Kidney (tissue), 14 donors: ENCODE data around the gene NHLRC4. TPM values are rescaled to one million over a fixed set of nuclear protein-coding genes. Genes with fewer than 3 reads are reported as not detected.

Source experiments
- DNase-seq, 5 donors: peaks; one replicate each; pipeline ENCODE4 v3.0.0-alpha.2; 2013 to 2020
- FAIRE-seq: peaks from 2 replicates; lab custom pipeline; 2012; peaks lifted over from hg19 to GRCh38; lab: Jason Lieb, UNC
- H3K27ac ChIP-seq, 2 donors: one replicate each; pipeline ENCODE4 v1.7.0; 2013; ENCODE audit warnings: low read depth in 2 of 2, low read length in 2 of 2, inconsistent platforms in 1 of 2
- H3K27me3 ChIP-seq: one replicate; pipeline ENCODE4 v1.7.1; 2013; ENCODE audit warnings: low read length, inconsistent platforms; ENCODE audit not compliant: control insufficient read depth, insufficient read depth
- H3K36me3 ChIP-seq, 3 donors: one replicate each; pipeline versions ENCODE4 v1.7.0 to v1.7.1; 2013; ENCODE audit warnings: low read length in 3 of 3, control low read depth in 1 of 3, inconsistent platforms in 1 of 3; ENCODE audit not compliant: insufficient read depth in 3 of 3, control insufficient read depth in 2 of 3
- H3K4me1 ChIP-seq, 3 donors: one replicate each; pipeline versions ENCODE4 v1.7.0 to v1.7.1; 2013; ENCODE audit warnings: low read length in 3 of 3, inconsistent platforms in 1 of 3, low read depth in 1 of 3; ENCODE audit not compliant: control insufficient read depth in 2 of 3, insufficient read depth in 2 of 3
- H3K4me3 ChIP-seq, 3 donors: one replicate each; pipeline versions ENCODE4 v1.7.0 to v1.8.1; 2013; ENCODE audit warnings: low read length in 3 of 3, control low read depth in 1 of 3, inconsistent platforms in 1 of 3
- H3K9ac ChIP-seq, 3 donors: one replicate each; pipeline versions ENCODE4 v1.7.0 to v1.7.1; 2013; ENCODE audit warnings: low read length in 3 of 3, control low read depth in 1 of 3, inconsistent platforms in 1 of 3
- H3K9me3 ChIP-seq, 3 donors: one replicate each; pipeline versions ENCODE4 v1.7.0 to v1.7.1; 2013; ENCODE audit warnings: low read length in 3 of 3, control low read depth in 1 of 3, inconsistent platforms in 1 of 3; ENCODE audit not compliant: control insufficient read depth in 2 of 3, insufficient read depth in 1 of 3
- CTCF ChIP-seq: IDR thresholded peaks from 3 replicates; pipeline ENCODE4 v1.5.1; 2012; ENCODE audit warnings: mild to moderate bottlenecking, moderate library complexity, borderline replicate concordance; ENCODE audit not compliant: insufficient read depth; ENCODE audit errors: extremely low read depth
- intact Hi-C: fragments of 100-400 bp; cut with DNase I; formaldehyde crosslinking; loops from one replicate; pipeline ENCODE4 v1.11.1; 2022
- polyA plus RNA-seq: library from polyadenylated mRNA; stranded (reverse); fragments of 350-450 nt; fragmentation: Illumina TruSeq; extraction: RNeasy Lipid Tissue Mini Kit (QIAGEN cat#74804); gene quantifications from one replicate; pipeline ENCODE4 v1.2.3, GENCODE V29; 2014; ENCODE audit warnings: low read depth, low replicate concordance; ENCODE audit not compliant: insufficient read depth
- total RNA-seq: library from RNA; stranded (reverse); fragmentation: NEBNext Ultra II Directional; extraction: Animal tissue kit (Norgen Biotek cat#: 25700); gene quantifications from one replicate; pipeline ENCODE4 v1.2.1, GENCODE V29; 2021
- donor health status: control.
- donor health status: control.
- donor health status: control.
- donor health status: control.
- donor health status: control.
- donor health status: DM: yes; HTN: yes; CAD: no.
- donor health status: Normal renal cell carcinoma (clear cell type).

The NHLRC4 gene
- total and polyA plus RNA-seq, 2 donors from 2014 or later = 3.3 to 17.4 TPM

- peaks cover 0 to 2% (median 0%) of the 10 kb centered on the region in 3 donors for H3K36me3 ChIP-seq
- peak; percentile 51 to 90 (median 77) for DNase-seq
- intact Hi-C loops = no loop called here
- no peak overlapping the region for H3K4me3 ChIP-seq
- no peak overlapping the region for H3K27ac ChIP-seq
- H3K4me1 ChIP-seq = peaks cover 0 to 3% (median 0%) of the 10 kb centered on the region in 3 donors
- peak; percentile 48 for TF ChIP-seq CTCF
- no peaks in the 10 kb centered on the region for H3K9me3 ChIP-seq
- H3K9ac ChIP-seq = no peak overlapping the region
- no peaks in the 10 kb centered on the region for H3K27me3 ChIP-seq
- FAIRE-seq = no peak
Measured at GRCh38 chr16:546909-547770, 19.7 kb upstream of the NHLRC4 start.

- TF ChIP-seq CTCF = no peak
- Histone ChIP-seq H3K27ac (no peak overlapping the region), H3K9ac (no peak overlapping the region), H3K27me3 (no peaks in the 10 kb centered on the region), H3K4me1 (peaks cover 0 to 3% (median 0%) of the 10 kb centered on the region in 3 donors), H3K36me3 (peaks cover 0 to 2% (median 0%) of the 10 kb centered on the region in 3 donors), H3K4me3 (no peak overlapping the region), H3K9me3 (no peaks in the 10 kb centered on the region)
- intact Hi-C loops = no loop called here
- FAIRE-seq = no peak
- DNase-seq = no peak
Measured at GRCh38 chr16:548586-548985, 18.2 kb upstream of the NHLRC4 start.

- no peak for FAIRE-seq
- H3K9ac ChIP-seq = no peak overlapping the region
- no peak for DNase-seq
- H3K27me3 ChIP-seq = no peaks in the 10 kb centered on the region
- H3K4me3 ChIP-seq = no peak overlapping the region
- no peaks in the 10 kb centered on the region for H3K9me3 ChIP-seq
- no peaks in the 10 kb centered on the region for H3K4me1 ChIP-seq
- H3K36me3 ChIP-seq = peaks cover 0 to 2% (median 0%) of the 10 kb centered on the region in 3 donors
- H3K27ac ChIP-seq = no peak overlapping the region
- intact Hi-C loops = no loop called here
- no peak for TF ChIP-seq CTCF
Measured at GRCh38 chr16:549544-550263, 17.1 kb upstream of the NHLRC4 start.
